Ishikawa (cell line): ENCODE data around the gene RGS10.

Experiments used
- CEBPB ChIP-seq: IDR thresholded peaks from 2 replicates; pipeline ENCODE4 v1.6.1; 2012
- CREB1 ChIP-seq: IDR thresholded peaks from 2 replicates; pipeline ENCODE4 v1.6.1; 2012; ENCODE audit warnings: low read depth
- EGR1 ChIP-seq: IDR thresholded peaks from 2 replicates; pipeline ENCODE4 v1.6.1; 2012
- EP300 ChIP-seq: IDR thresholded peaks from 2 replicates; pipeline ENCODE4 v1.6.1; 2012; ENCODE audit warnings: borderline replicate concordance
- MAX ChIP-seq: IDR thresholded peaks from 2 replicates; pipeline ENCODE4 v1.6.1; 2012
- RAD21 ChIP-seq: IDR thresholded peaks from 2 replicates; pipeline ENCODE4 v1.6.1; 2012; ENCODE audit warnings: low read depth
- REST ChIP-seq: IDR thresholded peaks from 2 replicates; pipeline ENCODE4 v1.6.1; 2012; ENCODE audit warnings: low read depth, mild to moderate bottlenecking
- TAF1 ChIP-seq: IDR thresholded peaks from 2 replicates; pipeline ENCODE4 v1.6.1; 2012; ENCODE audit warnings: low read depth, mild to moderate bottlenecking
- TCF12 ChIP-seq: IDR thresholded peaks from 2 replicates; pipeline ENCODE4 v1.6.1; 2012; ENCODE audit warnings: low read depth
- TEAD4 ChIP-seq: IDR thresholded peaks from 2 replicates; pipeline ENCODE4 v1.6.1; 2012
- YY1 ChIP-seq: IDR thresholded peaks from 2 replicates; pipeline ENCODE4 v1.6.1; 2012; ENCODE audit warnings: low read depth

- TF ChIP-seq YY1 (no peak), CEBPB (no peak), EGR1 (no peak), REST (no peak), EP300 (no peak), TAF1 (no peak), MAX (no peak), RAD21 (no peak), CREB1 (no peak), TCF12 (no peak), TEAD4 (no peak)
These were observed 11.5 kb downstream of the RGS10 start for GRCh38 chr10:119531067-119531466.
